Spleen (tissue), 11 donors: ENCODE measurements around the gene PAMR1. TPM values are rescaled to one million over a fixed set of nuclear protein-coding genes. Genes with fewer than 3 reads are reported as not detected.
A peak's percentile ranks its signal among the peaks of the same experiment; 100 is the strongest.

ENCODE experiments used
- DNase-seq: peaks from one replicate; pipeline ENCODE4 v3.0.0-alpha.2; 2020
- H3K27ac ChIP-seq, 8 donors: fragments of 200-600 bp; sonication (generic) in 7 of 8; 1 replicate in 4 of 8; 2 replicates in 4 of 8; pipeline versions ENCODE4 v1.5.0 to v1.8.0; 2016 to 2021; ENCODE audit warnings: inconsistent platforms in 4 of 8, mild to moderate bottlenecking in 4 of 8, moderate library complexity in 1 of 8
- H3K27me3 ChIP-seq, 7 donors: fragments of 200-600 bp; sonication (generic) in 6 of 7; replicated peaks in 1 of 7; 1 replicate in 4 of 7; 2 replicates in 3 of 7; pipeline versions ENCODE4 v1.5.0 to v1.8.0; 2016 to 2021; ENCODE audit warnings: inconsistent platforms in 3 of 7, mild to moderate bottlenecking in 1 of 7
- H3K36me3 ChIP-seq, 6 donors: fragments of 200-600 bp; sonication (generic) in 5 of 6; 1 replicate in 4 of 6; 2 replicates in 2 of 6; pipeline versions ENCODE4 v1.5.0 to v1.8.0; 2016 to 2021; ENCODE audit warnings: inconsistent platforms in 2 of 6
- H3K4me1 ChIP-seq, 6 donors: fragments of 200-600 bp; sonication (generic) in 5 of 6; 1 replicate in 3 of 6; 2 replicates in 3 of 6; pipeline versions ENCODE4 v1.5.0 to v1.8.0; 2016 to 2021; ENCODE audit warnings: inconsistent platforms in 3 of 6
- H3K4me3 ChIP-seq, 8 donors: fragments of 200-600 bp; sonication (generic) in 7 of 8; 1 replicate in 4 of 8; 2 replicates in 4 of 8; pipeline versions ENCODE4 v1.5.0 to v1.8.0; 2016 to 2021; ENCODE audit warnings: inconsistent platforms in 4 of 8, mild to moderate bottlenecking in 4 of 8, moderate library complexity in 2 of 8
- H3K9me3 ChIP-seq, 8 donors: fragments of 200-600 bp; sonication (generic) in 7 of 8; 1 replicate in 4 of 8; 2 replicates in 4 of 8; pipeline versions ENCODE4 v1.5.0 to v1.8.0; 2016 to 2021; ENCODE audit warnings: inconsistent platforms in 4 of 8
- CTCF ChIP-seq, 11 experiments: fragments of 200-600 bp in 7 of 11; fragments of 450-650 bp in 4 of 11; sonication (generic) in 4 of 11; IDR thresholded peaks in 8 of 11; conservative IDR thresholded peaks in 3 of 11; 1 replicate in 7 of 11; 2 replicates in 4 of 11; pipeline versions ENCODE4 v1.4.0 to v1.8.0; 2016 to 2021; ENCODE audit warnings: antibody characterized with exemption in 11 of 11, inconsistent platforms in 4 of 11, mild to moderate bottlenecking in 1 of 11
- POLR2A ChIP-seq, 3 donors: fragments of 450-650 bp; IDR thresholded peaks; one replicate each; pipeline ENCODE4 v1.5.1; 2017; ENCODE audit warnings: antibody characterized with exemption in 3 of 3, mild to moderate bottlenecking in 1 of 3
- POLR2AphosphoS5 ChIP-seq, 3 donors: sonication (generic); formaldehyde crosslinking; IDR thresholded peaks; one replicate each; pipeline ENCODE4 v1.5.1; 2017; ENCODE audit warnings: antibody characterized with exemption in 3 of 3
- WGBS, 5 donors: extraction: QIAGEN DNeasy Blood & Tissue Kit in 3 of 5; methylation state at CpG; one replicate each; pipeline versions ENCODE4 v1.1.5 to v1.1.7; 2013 to 2018; 5-methylcytosine and 5-hydroxymethylcytosine counted together
- intact Hi-C: fragments of 100-400 bp; cut with DNase I; formaldehyde crosslinking; loops from one replicate; pipeline ENCODE4 v1.15.0; 2023; ENCODE audit warnings: low total_unique reads
- polyA plus RNA-seq, 3 donors: library from polyadenylated mRNA; stranded (reverse); fragments of 200-250 nt; gene quantifications; one replicate each; pipeline ENCODE4 v1.2.1, GENCODE V29; 2013
- total RNA-seq, 7 donors: library from RNA; depleted of rRNA in 3 of 7; stranded (reverse); fragments of >200 nt in 3 of 7; fragmentation: NEBNext Ultra II Directional in 4 of 7; extraction: Animal tissue kit (Norgen Biotek cat#: 25700) in 4 of 7; gene quantifications; one replicate each; pipeline versions ENCODE4 v1.1.0 to v1.2.1, GENCODE V29; 2016 to 2021
- donor health status: healthy with polysubstance abuse.
- donor health status: DM: no; HTN: no; CAD: no; lungs with moderate emphysema.
- donor health status: DM: no; HTN: no; CAD: no.
- donor health status: Bipolar disorder and iron deficiency.
- donor health status: healthy.
- donor health status: DM: no; HTN: no; CAD: no.
- donor health status: DM: yes; HTN: yes; CAD: no.

PAMR1 gene
- total and polyA plus RNA-seq, 10 donors = 1.3 to 23.6 (median 5.1) TPM

GRCh38 chr11:35543481-35543880 lies 18.1 kb upstream of the PAMR1 start:
- Histone ChIP-seq H3K4me1 (peaks cover 0 to 7% (median 0%) of the 10 kb centered on the region in 6 donors), H3K27ac (no peak overlapping the region), H3K9me3 (no peaks in the 10 kb centered on the region), H3K27me3 (no peaks in the 10 kb centered on the region), H3K36me3 (no peaks in the 10 kb centered on the region), H3K4me3 (no peak overlapping the region)
- no peak for DNase-seq
- TF ChIP-seq POLR2A (IDR thresholded peaks at IDR 0.05) (no peak), CTCF (IDR thresholded peaks at IDR 0.05 in 8 of 11, conservative IDR thresholded peaks at IDR 0.05 in 3 of 11) (no peak)
- 67 to 79% (median 74%) methylated on average over 4 of the region's 4 CpGs for WGBS, 5 donors
- intact Hi-C loops = no loop called here

- H3K9me3 ChIP-seq = no peaks in the 10 kb centered on the region
These were observed 16.4 kb upstream of the PAMR1 start for GRCh38 chr11:35541621-35542375.

GRCh38 chr11:35540526-35540925 lies 15.1 kb upstream of the PAMR1 start:
- Histone ChIP-seq H3K36me3 (no peaks in the 10 kb centered on the region), H3K27me3 (no peaks in the 10 kb centered on the region), H3K4me1 (no peaks in the 10 kb centered on the region), H3K4me3 (no peak overlapping the region), H3K27ac (peak overlapping the region in 4 of 8 donors; percentile 28 to 45 (median 36)), H3K9me3 (no peaks in the 10 kb centered on the region)
- TF ChIP-seq POLR2AphosphoS5 (IDR thresholded peaks at IDR 0.05) (no peak), POLR2A (IDR thresholded peaks at IDR 0.05) (no peak), CTCF (IDR thresholded peaks at IDR 0.05 in 8 of 11, conservative IDR thresholded peaks at IDR 0.05 in 3 of 11) (no peak)
- intact Hi-C loops = no loop called here
- WGBS, 5 donors = 72 to 85% (median 77%) methylated on average over 3 of the region's 3 CpGs
- no peak for DNase-seq

More at GRCh38 chr11:35541621-35542375, 16.4 kb upstream of the PAMR1 start:
- TF ChIP-seq POLR2AphosphoS5 (IDR thresholded peaks at IDR 0.05) (no peak), CTCF (IDR thresholded peaks at IDR 0.05 in 8 of 11, conservative IDR thresholded peaks at IDR 0.05 in 3 of 11) (no peak)
- H3K27me3 ChIP-seq = no peaks in the 10 kb centered on the region
- DNase-seq = no peak
- no peak overlapping the region for H3K4me3 ChIP-seq
- peak overlapping the region in 6 of 8 donors; percentile 17 to 45 (median 30) for H3K27ac ChIP-seq
- 60 to 76% (median 64%) methylated on average over 4 of the region's 4 CpGs for WGBS, 5 donors
- peaks cover 0 to 7% (median 0%) of the 10 kb centered on the region in 6 donors for H3K4me1 ChIP-seq
- intact Hi-C loops = no loop called here
- H3K36me3 ChIP-seq = no peaks in the 10 kb centered on the region

GRCh38 chr11:35539781-35540281 lies 14.4 kb upstream of the PAMR1 start:
- TF ChIP-seq POLR2AphosphoS5 (IDR thresholded peaks at IDR 0.05) = peak in 2 of 3 donors; percentile 28 to 47
- no peak for TF ChIP-seq CTCF (IDR thresholded peaks at IDR 0.05 in 8 of 11, conservative IDR thresholded peaks at IDR 0.05 in 3 of 11)
- Histone ChIP-seq H3K9me3 (no peaks in the 10 kb centered on the region), H3K4me1 (no peaks in the 10 kb centered on the region), H3K36me3 (no peaks in the 10 kb centered on the region), H3K27me3 (no peaks in the 10 kb centered on the region), H3K27ac (peak overlapping the region in 3 of 8 donors; percentile 28 to 45 (median 42)), H3K4me3 (no peak overlapping the region)
- intact Hi-C loops = no loop called here
- WGBS, 5 donors = 55 to 73% (median 61%) methylated on average over 7 of the region's 7 CpGs
- no peak for DNase-seq
